ENCODE measurements around the gene PTPRK. TPM values are rescaled to one million over a fixed set of nuclear protein-coding genes. Genes with fewer than 3 reads are reported as not detected.

The PTPRK gene
- total RNA-seq, 1 experiment from 2014 or later: 34.2 TPM

DNA sequence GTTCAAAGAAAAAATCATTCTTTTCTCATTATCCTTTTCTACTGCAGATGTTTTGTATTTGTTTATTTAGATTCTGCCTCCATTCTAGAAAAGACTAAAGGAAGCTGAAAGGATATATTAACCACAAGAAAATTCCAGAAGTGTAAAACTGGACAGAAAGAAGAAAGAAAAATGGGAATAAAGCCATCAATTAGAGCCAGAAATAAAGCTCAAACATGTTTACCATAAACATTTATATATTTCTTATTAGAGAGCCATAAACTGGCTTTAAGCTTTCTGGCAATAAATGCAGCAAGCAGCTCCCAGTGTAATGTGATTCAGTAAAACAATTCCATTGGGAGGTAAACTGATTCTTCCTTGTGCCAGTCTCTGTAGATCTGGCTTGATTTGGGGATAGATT is 244.1 kb downstream of the PTPRK start:
- no peak for TF ChIP-seq YY1 (IDR thresholded peaks at IDR 0.05; ENCODE audit: extremely low read depth, insufficient replicate concordance, low read depth, low read length)
- TF ChIP-seq POLR2AphosphoS5 (IDR thresholded peaks at IDR 0.05; ENCODE audit: low read depth, low read length): no peak
- no peak for TF ChIP-seq ZNF274 (IDR thresholded peaks at IDR 0.05; ENCODE audit: low read depth, low read length)
- DNase-seq (ENCODE audit: low read depth, low spot score) (no peak), ATAC-seq (no peak)
- no TSS peak for BruUV-seq (replicated peaks)
- H3K27me3 ChIP-seq (ENCODE audit: insufficient read depth, low read length): no peaks in the 10 kb centered on the region
- H3K4me2 ChIP-seq (ENCODE audit: low read length): no peak overlapping the region
- H2AFZ ChIP-seq (ENCODE audit: low read depth, low read length, poor library complexity, severe bottlenecking): no peak overlapping the region
- intact Hi-C loops (cut with micrococcal nuclease): no loop called here
- RAD21 ChIA-PET (ENCODE audit: low non-redundant PET in 1 of 2, low total read pairs in 2 of 2, uncharacterized antibody in 2 of 2, unreplicated experiment in 2 of 2): no interaction called here
- POLR2A ChIA-PET: no interaction called here
- H4K20me1 ChIP-seq (ENCODE audit: insufficient read depth): no peaks in the 10 kb centered on the region
- no peaks in the 10 kb centered on the region for H3K79me2 ChIP-seq (ENCODE audit: insufficient read depth, low read length)
- no peaks in the 10 kb centered on the region for H3K36me3 ChIP-seq (ENCODE audit: control insufficient read depth in 1 of 2, insufficient read depth in 2 of 2, low read length in 2 of 2)
- CTCF ChIA-PET: no interaction called here
- H3K4me1 ChIP-seq (ENCODE audit: control insufficient read depth in 1 of 2, insufficient read depth in 2 of 2, low read length in 2 of 2): peaks cover 0 to 5% of the 10 kb centered on the region in 2 experiments; a peak in 2 of 4 replicates
- H3K4me3 ChIP-seq (replicated peaks in 1 of 2; ENCODE audit: low read depth in 1 of 2, low read length in 2 of 2): no peak overlapping the region
- H3K9me2 ChIP-seq (ENCODE audit: insufficient read depth): no peaks in the 10 kb centered on the region
- H3K27ac ChIP-seq (ENCODE audit: low read depth, low read length): no peak overlapping the region
- H3K9ac ChIP-seq (ENCODE audit: low read length): no peak overlapping the region
- H3K9me3 ChIP-seq (ENCODE audit: control insufficient read depth in 1 of 2, insufficient read depth in 1 of 2, low read depth in 1 of 2, low read length in 2 of 2): no peaks in the 10 kb centered on the region

DNA sequence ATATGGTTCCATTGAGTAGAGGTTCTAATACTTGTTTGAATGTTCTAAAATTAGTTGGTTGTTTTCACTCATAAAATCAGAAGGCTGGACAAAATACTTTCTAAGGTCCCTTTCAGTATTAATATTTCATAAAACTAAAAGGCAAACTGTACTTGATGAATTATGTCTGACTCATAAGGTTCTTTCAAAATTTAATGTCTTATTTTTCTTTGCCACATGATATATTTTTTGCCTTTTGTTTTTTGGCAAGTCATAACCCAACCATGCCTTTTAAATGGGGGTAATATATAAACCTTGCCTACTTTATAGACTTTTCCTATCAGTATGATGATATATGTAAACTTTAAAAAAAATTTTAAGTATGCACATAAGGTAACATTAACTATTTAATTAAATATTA is 244.7 kb downstream of the PTPRK start:
- intact Hi-C loops (cut with micrococcal nuclease): no loop called here
- Histone ChIP-seq H3K9me3 (ENCODE audit: control insufficient read depth in 1 of 2, insufficient read depth in 1 of 2, low read depth in 1 of 2, low read length in 2 of 2) (no peaks in the 10 kb centered on the region), H3K4me2 (ENCODE audit: low read length) (no peak overlapping the region), H3K4me1 (ENCODE audit: control insufficient read depth in 1 of 2, insufficient read depth in 2 of 2, low read length in 2 of 2) (no peaks in the 10 kb centered on the region), H3K79me2 (ENCODE audit: insufficient read depth, low read length) (no peaks in the 10 kb centered on the region), H4K20me1 (ENCODE audit: insufficient read depth) (no peaks in the 10 kb centered on the region), H3K36me3 (ENCODE audit: control insufficient read depth in 1 of 2, insufficient read depth in 2 of 2, low read length in 2 of 2) (no peaks in the 10 kb centered on the region), H3K4me3 (replicated peaks in 1 of 2; ENCODE audit: low read depth in 1 of 2, low read length in 2 of 2) (no peak overlapping the region), H3K27ac (ENCODE audit: low read depth, low read length) (no peak overlapping the region), H3K9me2 (ENCODE audit: insufficient read depth) (no peaks in the 10 kb centered on the region), H3K27me3 (ENCODE audit: insufficient read depth, low read length) (no peaks in the 10 kb centered on the region), H2AFZ (ENCODE audit: low read depth, low read length, poor library complexity, severe bottlenecking) (no peak overlapping the region), H3K9ac (ENCODE audit: low read length) (no peak overlapping the region)
- DNase-seq (ENCODE audit: low read depth, low spot score): no peak
- ChIA-PET RAD21 (ENCODE audit: low non-redundant PET in 1 of 2, low total read pairs in 2 of 2, uncharacterized antibody in 2 of 2, unreplicated experiment in 2 of 2) (no interaction called here), POLR2A (no interaction called here), CTCF (no interaction called here)
- TF ChIP-seq POLR2AphosphoS5 (IDR thresholded peaks at IDR 0.05; ENCODE audit: low read depth, low read length) (no peak), POLR2A (IDR thresholded peaks at IDR 0.05; ENCODE audit: borderline replicate concordance, extremely low read depth, insufficient read depth, insufficient read length) (no peak), JUND (IDR thresholded peaks at IDR 0.05) (no peak), EZH2phosphoT487 (IDR thresholded peaks at IDR 0.05; ENCODE audit: borderline replicate concordance) (no peak), SP1 (IDR thresholded peaks at IDR 0.05; ENCODE audit: low read depth) (no peak), ZNF274 (IDR thresholded peaks at IDR 0.05; ENCODE audit: low read depth, low read length) (no peak), RAD21 (IDR thresholded peaks at IDR 0.05; ENCODE audit: low read depth) (no peak), SRF (IDR thresholded peaks at IDR 0.05; ENCODE audit: low read depth) (no peak), EZH2 (IDR thresholded peaks at IDR 0.05) (no peak), YY1 (IDR thresholded peaks at IDR 0.05; ENCODE audit: extremely low read depth, insufficient replicate concordance, low read depth, low read length) (no peak), FOSL1 (IDR thresholded peaks at IDR 0.05; ENCODE audit: low read depth) (no peak), SIN3A (IDR thresholded peaks at IDR 0.05; ENCODE audit: low read depth) (no peak), ELF1 (IDR thresholded peaks at IDR 0.05; ENCODE audit: borderline replicate concordance, low read depth) (no peak)
- TF ChIP-seq, protein P1, sequence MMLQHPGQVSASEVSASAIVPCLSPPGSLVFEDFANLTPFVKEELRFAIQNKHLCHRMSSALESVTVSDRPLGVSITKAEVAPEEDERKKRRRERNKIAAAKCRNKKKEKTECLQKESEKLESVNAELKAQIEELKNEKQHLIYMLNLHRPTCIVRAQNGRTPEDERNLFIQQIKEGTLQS (IDR thresholded peaks at IDR 0.05): no peak
- TF ChIP-seq, protein P2, sequence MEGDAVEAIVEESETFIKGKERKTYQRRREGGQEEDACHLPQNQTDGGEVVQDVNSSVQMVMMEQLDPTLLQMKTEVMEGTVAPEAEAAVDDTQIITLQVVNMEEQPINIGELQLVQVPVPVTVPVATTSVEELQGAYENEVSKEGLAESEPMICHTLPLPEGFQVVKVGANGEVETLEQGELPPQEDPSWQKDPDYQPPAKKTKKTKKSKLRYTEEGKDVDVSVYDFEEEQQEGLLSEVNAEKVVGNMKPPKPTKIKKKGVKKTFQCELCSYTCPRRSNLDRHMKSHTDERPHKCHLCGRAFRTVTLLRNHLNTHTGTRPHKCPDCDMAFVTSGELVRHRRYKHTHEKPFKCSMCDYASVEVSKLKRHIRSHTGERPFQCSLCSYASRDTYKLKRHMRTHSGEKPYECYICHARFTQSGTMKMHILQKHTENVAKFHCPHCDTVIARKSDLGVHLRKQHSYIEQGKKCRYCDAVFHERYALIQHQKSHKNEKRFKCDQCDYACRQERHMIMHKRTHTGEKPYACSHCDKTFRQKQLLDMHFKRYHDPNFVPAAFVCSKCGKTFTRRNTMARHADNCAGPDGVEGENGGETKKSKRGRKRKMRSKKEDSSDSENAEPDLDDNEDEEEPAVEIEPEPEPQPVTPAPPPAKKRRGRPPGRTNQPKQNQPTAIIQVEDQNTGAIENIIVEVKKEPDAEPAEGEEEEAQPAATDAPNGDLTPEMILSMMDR (IDR thresholded peaks at IDR 0.05 in 2 of 3, conservative IDR thresholded peaks at IDR 0.05 in 1 of 3; ENCODE audit: borderline replicate concordance in 1 of 3, insufficient read depth in 1 of 3, low read depth in 2 of 3, low read length in 2 of 3): no peak
- ATAC-seq: no peak
- BruUV-seq (replicated peaks): no TSS peak
